Measurements from ENCODE around the gene ADARB1. TPM values are rescaled to one million over a fixed set of nuclear protein-coding genes. Genes with fewer than 3 reads are reported as not detected.
A peak's percentile ranks its signal among the peaks of the same experiment; 100 is the strongest.

The ADARB1 gene
- polyA plus RNA-seq, 4 donors = 14.1 to 17.7 (median 17.1) TPM

GRCh38 chr21:45161038-45161945 lies 86.9 kb downstream of the ADARB1 start:
- DNase-seq (ENCODE audit: low read depth in 4 of 4, low spot score in 3 of 4) = peak in 1 of 4 donors; percentile 25

- no peak for DNase-seq (ENCODE audit: low read depth in 4 of 4, low spot score in 3 of 4)
These were observed 87.7 kb downstream of the ADARB1 start for GRCh38 chr21:45162115-45162514.

- DNase-seq (ENCODE audit: low read depth in 4 of 4, low spot score in 3 of 4) = no peak
These were observed 88.4 kb downstream of the ADARB1 start for GRCh38 chr21:45162809-45163208.

- DNase-seq (ENCODE audit: low read depth in 4 of 4, low spot score in 3 of 4) = no peak
These were observed 89.2 kb downstream of the ADARB1 start for GRCh38 chr21:45163413-45164123.

- no peak for DNase-seq (ENCODE audit: low read depth in 4 of 4, low spot score in 3 of 4)
These were observed 89.7 kb downstream of the ADARB1 start for GRCh38 chr21:45164124-45164511.

GRCh38 chr21:45164838-45165237 lies 90.5 kb downstream of the ADARB1 start:
- DNase-seq (ENCODE audit: low read depth in 4 of 4, low spot score in 3 of 4) = no peak

- DNase-seq (ENCODE audit: low read depth in 4 of 4, low spot score in 3 of 4) = no peak
These were observed 92.6 kb downstream of the ADARB1 start for GRCh38 chr21:45166931-45167330.

- no peak for DNase-seq (ENCODE audit: low read depth in 4 of 4, low spot score in 3 of 4)
These were observed 93.4 kb downstream of the ADARB1 start for GRCh38 chr21:45167796-45168222.

GRCh38 chr21:45168522-45168921 lies 94.1 kb downstream of the ADARB1 start:
- DNase-seq (ENCODE audit: low read depth in 4 of 4, low spot score in 3 of 4) = no peak

GRCh38 chr21:45169001-45169400 lies 94.6 kb downstream of the ADARB1 start:
- no peak for DNase-seq (ENCODE audit: low read depth in 4 of 4, low spot score in 3 of 4)

- DNase-seq (ENCODE audit: low read depth in 4 of 4, low spot score in 3 of 4) = no peak
These were observed 95.3 kb downstream of the ADARB1 start for GRCh38 chr21:45169682-45170081.

GRCh38 chr21:45170987-45171386 lies 96.6 kb downstream of the ADARB1 start:
- DNase-seq (ENCODE audit: low read depth in 4 of 4, low spot score in 3 of 4) = no peak

GRCh38 chr21:45172420-45172819 lies 98.0 kb downstream of the ADARB1 start:
- no peak for DNase-seq (ENCODE audit: low read depth in 4 of 4, low spot score in 3 of 4)

- no peak for DNase-seq (ENCODE audit: low read depth in 4 of 4, low spot score in 3 of 4)
These were observed 101.1 kb downstream of the ADARB1 start for GRCh38 chr21:45175326-45176095.

GRCh38 chr21:45176141-45176540 lies 101.8 kb downstream of the ADARB1 start:
- DNase-seq (ENCODE audit: low read depth in 4 of 4, low spot score in 3 of 4) = no peak

GRCh38 chr21:45177039-45177438 lies 102.7 kb downstream of the ADARB1 start:
- no peak for DNase-seq (ENCODE audit: low read depth in 4 of 4, low spot score in 3 of 4)

GRCh38 chr21:45178070-45178608 lies 103.8 kb downstream of the ADARB1 start:
- DNase-seq (ENCODE audit: low read depth in 4 of 4, low spot score in 3 of 4) = no peak

- no peak for DNase-seq (ENCODE audit: low read depth in 4 of 4, low spot score in 3 of 4)
These were observed 104.6 kb downstream of the ADARB1 start for GRCh38 chr21:45178971-45179370.

GRCh38 chr21:45179568-45180245 lies 105.3 kb downstream of the ADARB1 start:
- DNase-seq (ENCODE audit: low read depth in 4 of 4, low spot score in 3 of 4) = no peak

GRCh38 chr21:45180246-45180599 lies 105.8 kb downstream of the ADARB1 start:
- no peak for DNase-seq (ENCODE audit: low read depth in 4 of 4, low spot score in 3 of 4)

All from right renal pelvis (tissue), 4 donors.